Measurements from ENCODE around the gene CDH23.

Gene CDH23

GRCh38 chr10:71816936-71817618 is 420.4 kb downstream of the CDH23 start:
- no peak for DNase-seq (ENCODE audit: low read depth in 2 of 2)

GRCh38 chr10:71817831-71818655 is 421.3 kb downstream of the CDH23 start:
- DNase-seq (ENCODE audit: low read depth in 2 of 2): no peak

GRCh38 chr10:71818674-71819260 is 422.0 kb downstream of the CDH23 start:
- DNase-seq (ENCODE audit: low read depth in 2 of 2): no peak

GRCh38 chr10:71819441-71819861 is 422.7 kb downstream of the CDH23 start:
- DNase-seq (ENCODE audit: low read depth in 2 of 2): no peak

GRCh38 chr10:71819985-71820384 is 423.3 kb downstream of the CDH23 start:
- DNase-seq (ENCODE audit: low read depth in 2 of 2): no peak

GRCh38 chr10:71820966-71821365 is 424.2 kb downstream of the CDH23 start:
- DNase-seq (ENCODE audit: low read depth in 2 of 2): no peak

GRCh38 chr10:71821909-71822763 is 425.4 kb downstream of the CDH23 start:
- no peak for DNase-seq (ENCODE audit: low read depth in 2 of 2)

GRCh38 chr10:71823356-71823755 is 426.6 kb downstream of the CDH23 start:
- DNase-seq (ENCODE audit: low read depth in 2 of 2): no peak

GRCh38 chr10:71824333-71824732 is 427.6 kb downstream of the CDH23 start:
- DNase-seq (ENCODE audit: low read depth in 2 of 2): no peak

- DNase-seq (ENCODE audit: low read depth in 2 of 2): no peak
Measured at GRCh38 chr10:71825217-71825616, 428.5 kb downstream of the CDH23 start.

- no peak for DNase-seq (ENCODE audit: low read depth in 2 of 2)
Measured at GRCh38 chr10:71827852-71828251, 431.1 kb downstream of the CDH23 start.

GRCh38 chr10:71828702-71829101 is 432.0 kb downstream of the CDH23 start:
- DNase-seq (ENCODE audit: low read depth in 2 of 2): no peak

- DNase-seq (ENCODE audit: low read depth in 2 of 2): no peak
Measured at GRCh38 chr10:71829171-71829570, 432.5 kb downstream of the CDH23 start.

GRCh38 chr10:71829896-71830295 is 433.2 kb downstream of the CDH23 start:
- no peak for DNase-seq (ENCODE audit: low read depth in 2 of 2)

- DNase-seq (ENCODE audit: low read depth in 2 of 2): no peak
Measured at GRCh38 chr10:71830726-71831125, 434.0 kb downstream of the CDH23 start.

- DNase-seq (ENCODE audit: low read depth in 2 of 2): no peak
Measured at GRCh38 chr10:71831646-71832552, 435.2 kb downstream of the CDH23 start.

- DNase-seq (ENCODE audit: low read depth in 2 of 2): no peak
Measured at GRCh38 chr10:71832967-71833366, 436.2 kb downstream of the CDH23 start.

- DNase-seq (ENCODE audit: low read depth in 2 of 2): no peak
Measured at GRCh38 chr10:71833451-71834342, 437.0 kb downstream of the CDH23 start.

GRCh38 chr10:71834343-71834674 is 437.6 kb downstream of the CDH23 start:
- no peak for DNase-seq (ENCODE audit: low read depth in 2 of 2)
